Thyroid gland (tissue), 4 donors: ENCODE measurements around the gene PROK2.

Experiments
- CTCF ChIP-seq, 6 experiments: fragments of 200-600 bp in 3 of 6; fragments of 450-650 bp in 3 of 6; sonication (generic) in 3 of 6; IDR thresholded peaks; one replicate each; pipeline ENCODE4 v1.5.1; 2016 to 2019; ENCODE audit warnings: antibody characterized with exemption in 6 of 6, mild to moderate bottlenecking in 2 of 6, inconsistent platforms in 1 of 6, moderate library complexity in 1 of 6
- POLR2A ChIP-seq, 2 donors: fragments of 450-650 bp; IDR thresholded peaks; one replicate each; pipeline ENCODE4 v1.6.1; 2017; ENCODE audit warnings: antibody characterized with exemption in 2 of 2, mild to moderate bottlenecking in 2 of 2, moderate library complexity in 1 of 2

GRCh38 chr3:71760140-71760539 lies 24.8 kb downstream of the PROK2 start:
- TF ChIP-seq CTCF (IDR thresholded peaks at IDR 0.05) (no peak), POLR2A (IDR thresholded peaks at IDR 0.05) (no peak)
